Neural cell (in vitro differentiated cells): ENCODE measurements around the gene IL24. TPM values are rescaled to one million over a fixed set of nuclear protein-coding genes. Genes with fewer than 3 reads are reported as not detected.

Experiments
- H2AFZ ChIP-seq: fragments of 200-600, 300-800 bp; sonication (generic), shearing (Covaris generic); 2 replicates; pipeline ENCODE4 v1.6.0; 2014; ENCODE audit warnings: low read depth, mild to moderate bottlenecking, antibody characterized with exemption, low read length, moderate library complexity
- H3F3A ChIP-seq: fragments of 200-600 bp; shearing (Covaris generic); 2 replicates; pipeline ENCODE4 v1.6.1; 2016; ENCODE audit warnings: mild to moderate bottlenecking, moderate library complexity, mixed read lengths, antibody characterized with exemption, low read length; ENCODE audit not compliant: insufficient read depth, poor library complexity, severe bottlenecking
- H3K27ac ChIP-seq: fragments of 200-600, 300-800 bp; sonication (generic), shearing (Covaris generic); 2 replicates; pipeline ENCODE4 v1.5.1; 2014; ENCODE audit warnings: mild to moderate bottlenecking, low read length, moderate library complexity
- H3K27me3 ChIP-seq: fragments of 300-800, 200-600 bp; sonication (generic), shearing (Covaris generic); 2 replicates; pipeline ENCODE4 v1.6.0; 2014; ENCODE audit warnings: mild to moderate bottlenecking, low read depth, low read length, moderate library complexity; ENCODE audit not compliant: insufficient read depth
- H3K36me3 ChIP-seq: fragments of 300-800, 200-600 bp; sonication (generic), shearing (Covaris generic); 2 replicates; pipeline ENCODE4 v1.5.1; 2014; ENCODE audit warnings: mild to moderate bottlenecking, antibody characterized with exemption, low read length, moderate library complexity; ENCODE audit not compliant: insufficient read depth
- H3K4me2 ChIP-seq: fragments of 300-800, 200-600 bp; sonication (generic), shearing (Covaris generic); 2 replicates; pipeline ENCODE4 v1.6.0; 2014; ENCODE audit warnings: mild to moderate bottlenecking, low read length
- H3K4me3 ChIP-seq: fragments of 300-800, 200-600 bp; sonication (generic), shearing (Covaris generic); 2 replicates; pipeline ENCODE4 v1.5.1; 2014; ENCODE audit warnings: mild to moderate bottlenecking, low read length, moderate library complexity
- H3K79me2 ChIP-seq: fragments of 200-600 bp; shearing (Covaris generic); replicated peaks from 2 replicates; pipeline ENCODE4 v1.6.0; 2014; ENCODE audit warnings: mild to moderate bottlenecking, low read length, moderate library complexity; ENCODE audit not compliant: insufficient read depth
- H3K9ac ChIP-seq: fragments of 300-800, 200-600 bp; sonication (generic), shearing (Covaris generic); 2 replicates; pipeline ENCODE4 v1.6.1; 2016; ENCODE audit warnings: mild to moderate bottlenecking, low read length, mixed read lengths
- H3K9me2 ChIP-seq: fragments of 200-600 bp; shearing (Covaris generic); 2 replicates; pipeline ENCODE4 v1.6.1; 2016; ENCODE audit warnings: mild to moderate bottlenecking, low read length, mixed read lengths; ENCODE audit not compliant: insufficient read depth
- H3K9me3 ChIP-seq: fragments of 200-600, 300-800 bp; sonication (generic), shearing (Covaris generic); 2 replicates; pipeline ENCODE4 v1.6.1; 2016; ENCODE audit warnings: mild to moderate bottlenecking, mixed run types, low read length, moderate library complexity, mixed read lengths
- H4K20me1 ChIP-seq: fragments of 200-600 bp; shearing (Covaris generic); 2 replicates; pipeline ENCODE4 v1.6.1; 2016; ENCODE audit warnings: mild to moderate bottlenecking, mixed run types; ENCODE audit not compliant: insufficient read depth
- EP300 ChIP-seq: fragments of 450-650 bp; conservative IDR thresholded peaks from 2 replicates; pipeline ENCODE4 v1.6.1; 2014; ENCODE audit warnings: antibody characterized with exemption, mild to moderate bottlenecking, moderate library complexity; ENCODE audit not compliant: poor library complexity, severe bottlenecking
- EZH2 ChIP-seq: fragments of 200-600, 300-800 bp; shearing (Covaris generic), sonication (generic); IDR thresholded peaks from 2 replicates; pipeline ENCODE4 v1.6.1; 2014; ENCODE audit warnings: antibody characterized with exemption, low read length, borderline replicate concordance, mild to moderate bottlenecking; ENCODE audit not compliant: insufficient read depth, poor library complexity, severe bottlenecking
- MXI1 ChIP-seq: fragments of 450-650 bp; conservative IDR thresholded peaks from 2 replicates; pipeline ENCODE4 v1.6.1; 2014; ENCODE audit warnings: antibody characterized with exemption, mild to moderate bottlenecking; ENCODE audit not compliant: poor library complexity, severe bottlenecking
- POLR2AphosphoS5 ChIP-seq: IDR thresholded peaks from 2 replicates; pipeline ENCODE4 v1.6.1; 2012
- RAD21 ChIP-seq: fragments of 450-650 bp; conservative IDR thresholded peaks from 2 replicates; pipeline ENCODE4 v1.6.1; 2014; ENCODE audit warnings: antibody characterized with exemption, mild to moderate bottlenecking, moderate library complexity
- SMC3 ChIP-seq: fragments of 450-650 bp; conservative IDR thresholded peaks from 2 replicates; pipeline ENCODE4 v1.6.1; 2014; ENCODE audit warnings: antibody characterized with exemption, mild to moderate bottlenecking, moderate library complexity; ENCODE audit not compliant: poor library complexity
- TAF1 ChIP-seq: IDR thresholded peaks from 2 replicates; pipeline ENCODE4 v1.6.1; 2012; ENCODE audit warnings: low read depth
- polyA minus RNA-seq: library from RNA; depleted of rRNA, polyadenylated mRNA; stranded (reverse); fragments of >200 nt; gene quantifications from 2 replicates; pipeline ENCODE4 v1.2.3, GENCODE V29; 2014
- polyA plus RNA-seq: library from polyadenylated mRNA; depleted of rRNA; stranded (reverse); fragments of >200 nt; gene quantifications from 2 replicates; pipeline ENCODE4 v1.2.3, GENCODE V29; 2014
- TF ChIP-seq, protein P1 (sequence below): IDR thresholded peaks from 2 replicates; pipeline ENCODE4 v1.6.1; 2012; ENCODE audit warnings: borderline replicate concordance
- TF ChIP-seq, protein P2 (sequence below): fragments of 450-650 bp; IDR thresholded peaks from 2 replicates; pipeline ENCODE4 v1.5.1; 2014; ENCODE audit warnings: antibody characterized with exemption, mild to moderate bottlenecking, moderate library complexity; ENCODE audit not compliant: poor library complexity, severe bottlenecking

IL24 gene, protein sequence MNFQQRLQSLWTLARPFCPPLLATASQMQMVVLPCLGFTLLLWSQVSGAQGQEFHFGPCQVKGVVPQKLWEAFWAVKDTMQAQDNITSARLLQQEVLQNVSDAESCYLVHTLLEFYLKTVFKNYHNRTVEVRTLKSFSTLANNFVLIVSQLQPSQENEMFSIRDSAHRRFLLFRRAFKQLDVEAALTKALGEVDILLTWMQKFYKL
- polyA plus RNA-seq = not detected in 2 replicates
- polyA minus RNA-seq = not detected in 2 replicates

DNA sequence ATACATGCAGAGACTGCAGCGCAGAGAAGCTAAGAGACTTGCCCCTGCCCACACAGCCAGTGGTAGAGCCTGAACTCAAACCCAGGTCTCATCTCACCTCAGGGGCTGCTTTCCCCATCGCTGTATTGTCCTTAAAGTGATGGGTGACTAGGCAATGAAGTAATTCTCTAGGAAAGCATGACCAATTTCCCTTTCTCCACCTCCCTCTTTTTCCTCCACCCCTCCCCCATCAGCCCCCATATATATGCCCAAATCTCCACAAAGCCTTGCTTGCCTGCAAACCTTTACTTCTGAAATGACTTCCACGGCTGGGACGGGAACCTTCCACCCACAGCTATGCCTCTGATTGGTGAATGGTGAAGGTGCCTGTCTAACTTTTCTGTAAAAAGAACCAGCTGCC, at the start of gene IL24:
IL24 (plus strand) TSS at position 269 of the 400 bp plus-strand sequence. CDS start 390 bp downstream, outside the sequence.
- H2AFZ ChIP-seq = no peak within 1 kb of the TSS
- TF ChIP-seq RAD21 (no peak), MXI1 (no peak), EZH2 (no peak), EP300 (no peak), TAF1 (no peak)
- TF ChIP-seq, protein P1, sequence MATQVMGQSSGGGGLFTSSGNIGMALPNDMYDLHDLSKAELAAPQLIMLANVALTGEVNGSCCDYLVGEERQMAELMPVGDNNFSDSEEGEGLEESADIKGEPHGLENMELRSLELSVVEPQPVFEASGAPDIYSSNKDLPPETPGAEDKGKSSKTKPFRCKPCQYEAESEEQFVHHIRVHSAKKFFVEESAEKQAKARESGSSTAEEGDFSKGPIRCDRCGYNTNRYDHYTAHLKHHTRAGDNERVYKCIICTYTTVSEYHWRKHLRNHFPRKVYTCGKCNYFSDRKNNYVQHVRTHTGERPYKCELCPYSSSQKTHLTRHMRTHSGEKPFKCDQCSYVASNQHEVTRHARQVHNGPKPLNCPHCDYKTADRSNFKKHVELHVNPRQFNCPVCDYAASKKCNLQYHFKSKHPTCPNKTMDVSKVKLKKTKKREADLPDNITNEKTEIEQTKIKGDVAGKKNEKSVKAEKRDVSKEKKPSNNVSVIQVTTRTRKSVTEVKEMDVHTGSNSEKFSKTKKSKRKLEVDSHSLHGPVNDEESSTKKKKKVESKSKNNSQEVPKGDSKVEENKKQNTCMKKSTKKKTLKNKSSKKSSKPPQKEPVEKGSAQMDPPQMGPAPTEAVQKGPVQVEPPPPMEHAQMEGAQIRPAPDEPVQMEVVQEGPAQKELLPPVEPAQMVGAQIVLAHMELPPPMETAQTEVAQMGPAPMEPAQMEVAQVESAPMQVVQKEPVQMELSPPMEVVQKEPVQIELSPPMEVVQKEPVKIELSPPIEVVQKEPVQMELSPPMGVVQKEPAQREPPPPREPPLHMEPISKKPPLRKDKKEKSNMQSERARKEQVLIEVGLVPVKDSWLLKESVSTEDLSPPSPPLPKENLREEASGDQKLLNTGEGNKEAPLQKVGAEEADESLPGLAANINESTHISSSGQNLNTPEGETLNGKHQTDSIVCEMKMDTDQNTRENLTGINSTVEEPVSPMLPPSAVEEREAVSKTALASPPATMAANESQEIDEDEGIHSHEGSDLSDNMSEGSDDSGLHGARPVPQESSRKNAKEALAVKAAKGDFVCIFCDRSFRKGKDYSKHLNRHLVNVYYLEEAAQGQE = no peak
- TF ChIP-seq, protein P2, sequence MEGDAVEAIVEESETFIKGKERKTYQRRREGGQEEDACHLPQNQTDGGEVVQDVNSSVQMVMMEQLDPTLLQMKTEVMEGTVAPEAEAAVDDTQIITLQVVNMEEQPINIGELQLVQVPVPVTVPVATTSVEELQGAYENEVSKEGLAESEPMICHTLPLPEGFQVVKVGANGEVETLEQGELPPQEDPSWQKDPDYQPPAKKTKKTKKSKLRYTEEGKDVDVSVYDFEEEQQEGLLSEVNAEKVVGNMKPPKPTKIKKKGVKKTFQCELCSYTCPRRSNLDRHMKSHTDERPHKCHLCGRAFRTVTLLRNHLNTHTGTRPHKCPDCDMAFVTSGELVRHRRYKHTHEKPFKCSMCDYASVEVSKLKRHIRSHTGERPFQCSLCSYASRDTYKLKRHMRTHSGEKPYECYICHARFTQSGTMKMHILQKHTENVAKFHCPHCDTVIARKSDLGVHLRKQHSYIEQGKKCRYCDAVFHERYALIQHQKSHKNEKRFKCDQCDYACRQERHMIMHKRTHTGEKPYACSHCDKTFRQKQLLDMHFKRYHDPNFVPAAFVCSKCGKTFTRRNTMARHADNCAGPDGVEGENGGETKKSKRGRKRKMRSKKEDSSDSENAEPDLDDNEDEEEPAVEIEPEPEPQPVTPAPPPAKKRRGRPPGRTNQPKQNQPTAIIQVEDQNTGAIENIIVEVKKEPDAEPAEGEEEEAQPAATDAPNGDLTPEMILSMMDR = no peak
- H3K27ac ChIP-seq = no peak within 1 kb of the TSS
- H4K20me1 ChIP-seq = no peaks in the 10 kb centered on the region
- H3F3A ChIP-seq = no peaks in the 10 kb centered on the region
- H3K4me2 ChIP-seq = no peak within 1 kb of the TSS
- H3K36me3 ChIP-seq = no peaks in the 10 kb centered on the region
- H3K9me3 ChIP-seq = no peaks in the 10 kb centered on the region
- no peaks in the 10 kb centered on the region for H3K27me3 ChIP-seq
- H3K4me3 ChIP-seq = no peak within 1 kb of the TSS
- no peak within 1 kb of the TSS for H3K9ac ChIP-seq
- no peaks in the 10 kb centered on the region for H3K9me2 ChIP-seq
- no peaks in the 10 kb centered on the region for H3K79me2 ChIP-seq

DNA sequence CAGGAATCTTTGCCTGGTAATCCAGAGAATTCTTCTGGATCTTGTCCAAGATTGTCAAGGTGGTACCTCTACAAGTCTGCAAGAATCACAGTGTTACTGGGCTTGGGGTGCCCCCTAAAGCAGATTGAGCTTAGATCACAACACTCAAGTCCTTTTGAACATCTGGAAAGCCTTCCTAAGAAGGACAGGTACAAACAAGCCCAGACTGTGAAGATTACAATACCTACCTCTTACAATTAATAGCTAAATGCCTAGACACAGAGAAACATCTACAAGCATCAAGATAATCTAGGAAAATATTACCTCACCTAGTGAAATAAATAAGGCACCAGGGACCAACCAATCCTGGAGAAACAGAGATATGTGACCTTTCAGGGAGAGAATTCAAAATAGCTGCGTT, 49.3 kb upstream of the IL24 start:
- no peaks in the 10 kb centered on the region for H3K9me2 ChIP-seq
- H3F3A ChIP-seq = no peaks in the 10 kb centered on the region
- no peak for TF ChIP-seq POLR2AphosphoS5
- no peak for TF ChIP-seq RAD21
- no peak for TF ChIP-seq EZH2
- TF ChIP-seq, protein P1 = no peak
- no peak for TF ChIP-seq EP300
- TF ChIP-seq SMC3 = no peak
- TF ChIP-seq TAF1 = no peak
- H4K20me1 ChIP-seq = no peaks in the 10 kb centered on the region
- H3K4me3 ChIP-seq = no peak overlapping the region
- H3K9ac ChIP-seq = no peak overlapping the region
- no peak overlapping the region for H3K4me2 ChIP-seq
- no peaks in the 10 kb centered on the region for H3K9me3 ChIP-seq
- no peak overlapping the region for H3K27ac ChIP-seq
- H2AFZ ChIP-seq = no peak overlapping the region
- H3K36me3 ChIP-seq = no peaks in the 10 kb centered on the region
- H3K79me2 ChIP-seq = no peaks in the 10 kb centered on the region
- H3K27me3 ChIP-seq = no peaks in the 10 kb centered on the region
